A549 (cell line): ENCODE data around the gene AAK1. TPM values are rescaled to one million over a fixed set of nuclear protein-coding genes. Genes with fewer than 3 reads are reported as not detected.

Experiments
- ATAC-seq, 2 experiments: fragments of 200-7000 bp in 1 of 2; fragments of >200 bp in 1 of 2; cut with Nextera tagmentation in 1 of 2; cut with Tn5 transposase in 1 of 2; 3 replicates each; pipeline versions ENCODE4 v1.8.0 to v1.9.1; 2018 to 2020; ENCODE audit warnings: mild to moderate bottlenecking in 1 of 2, moderate library complexity in 1 of 2
- CTCF ChIA-PET: fragments of 300-600 bp; sonication (Branson Sonifier 250); formaldehyde crosslinking; extraction: SDS; loops from one replicate; lab custom pipeline; 2021; ENCODE audit warnings: antibody characterized with exemption, inconsistent platforms; lab: Yijun Ruan, JAX
- POLR2A ChIA-PET: fragments of 350-600 bp; formaldehyde crosslinking; extraction: SDS; loops from one replicate; lab custom pipeline; 2021; ENCODE audit warnings: antibody characterized with exemption, inconsistent platforms; lab: Yijun Ruan, JAX
- DNase-seq, 2 experiments: peaks; one replicate each; pipeline versions ENCODE4 v3.0.0 to v3.0.0-alpha.2; 2011 to 2016; ENCODE audit warnings: low read depth in 1 of 2, low spot score in 1 of 2
- FAIRE-seq: peaks from 2 replicates; lab custom pipeline; 2011; peaks lifted over from hg19 to GRCh38; lab: Jason Lieb, UNC
- H3K27ac ChIP-seq, 2 experiments: fragments of >200 bp; sonication (Bioruptor Twin); formaldehyde crosslinking; 3 replicates each; pipeline ENCODE4 v1.5.1; 2016 to 2017
- H3K4me1 ChIP-seq: fragments of >200 bp; sonication (Bioruptor Twin); formaldehyde crosslinking; 3 replicates; pipeline ENCODE4 v1.6.1; 2016
- H3K4me2 ChIP-seq: fragments of >200 bp; sonication (Bioruptor Twin); formaldehyde crosslinking; 3 replicates; pipeline ENCODE4 v1.6.1; 2016
- H3K4me3 ChIP-seq: fragments of >200 bp; sonication (Bioruptor Twin); formaldehyde crosslinking; 3 replicates; pipeline ENCODE4 v1.5.1; 2016
- H3K9me3 ChIP-seq: fragments of >200 bp; sonication (Bioruptor Twin); formaldehyde crosslinking; 3 replicates; pipeline ENCODE4 v1.6.1; 2016
- ATOH8 ChIP-seq: fragments of 250-450 bp; sonication (Bioruptor Pico); IDR thresholded peaks from 2 replicates; pipeline ENCODE4 v1.5.0; 2020; ENCODE audit warnings: low read depth, mild to moderate bottlenecking, moderate library complexity
- BCL3 ChIP-seq: fragments of >200 bp; sonication (Bioruptor Twin); formaldehyde crosslinking; IDR thresholded peaks from 3 replicates; pipeline ENCODE4 v1.6.1; 2016
- CHD2 ChIP-seq: fragments of 150-350 bp; IDR thresholded peaks from 2 replicates; pipeline ENCODE4 v1.6.1; 2014; ENCODE audit warnings: low read length; ENCODE audit not compliant: partially characterized antibody
- E2F6 ChIP-seq: IDR thresholded peaks from 2 replicates; pipeline ENCODE4 v1.6.1; 2012; ENCODE audit warnings: low read depth, borderline replicate concordance
- EHMT2 ChIP-seq: fragments of 200-600 bp; sonication (generic); IDR thresholded peaks from 2 replicates; pipeline ENCODE4 v1.6.1; 2016; ENCODE audit warnings: antibody characterized with exemption, low read depth, mild to moderate bottlenecking, moderate library complexity
- EP300 ChIP-seq, 2 experiments: fragments of >200 bp; sonication (Bioruptor Twin); formaldehyde crosslinking; IDR thresholded peaks; 2 replicates in 1 of 2; 3 replicates in 1 of 2; pipeline ENCODE4 v1.6.1; 2016 to 2017
- ESRRA ChIP-seq: fragments of 150-350 bp; IDR thresholded peaks from 2 replicates; pipeline ENCODE4 v1.6.1; 2014; ENCODE audit warnings: mild to moderate bottlenecking, low read length, borderline replicate concordance
- FOSL2 ChIP-seq, 2 experiments: fragments of 450-650 bp in 1 of 2; fragments of >200 bp in 1 of 2; sonication (Bioruptor Twin) in 1 of 2; formaldehyde crosslinking; IDR thresholded peaks; 2 replicates each; pipeline versions ENCODE4 v1.5.0 to v1.6.1; 2016 to 2020; ENCODE audit warnings: mild to moderate bottlenecking in 1 of 2, moderate library complexity in 1 of 2
- GATA3 ChIP-seq: IDR thresholded peaks from 2 replicates; pipeline ENCODE4 v1.6.1; 2012; ENCODE audit warnings: borderline replicate concordance
- HDAC2 ChIP-seq: fragments of 200-600 bp; sonication (generic); IDR thresholded peaks from 2 replicates; pipeline ENCODE4 v1.6.1; 2016
- HES2 ChIP-seq: fragments of >200 bp; sonication (Bioruptor Twin); formaldehyde crosslinking; IDR thresholded peaks from 2 replicates; pipeline ENCODE4 v1.6.1; 2016
- KDM5A ChIP-seq: fragments of 200-600 bp; sonication (generic); IDR thresholded peaks from 2 replicates; pipeline ENCODE4 v1.6.1; 2016; ENCODE audit warnings: antibody characterized with exemption, mild to moderate bottlenecking
- MYC ChIP-seq: IDR thresholded peaks from 2 replicates; pipeline ENCODE4 v1.6.1; 2012; ENCODE audit warnings: mild to moderate bottlenecking, inconsistent platforms, low read length, improper control_type of control experiment, borderline replicate concordance
- NPAS2 ChIP-seq: fragments of 250-450 bp; sonication (Bioruptor Pico); IDR thresholded peaks from 2 replicates; pipeline ENCODE4 v1.8.0; 2022; ENCODE audit warnings: mild to moderate bottlenecking, moderate library complexity, borderline replicate concordance
- PBX3 ChIP-seq: IDR thresholded peaks from 2 replicates; pipeline ENCODE4 v1.6.1; 2012
- RAD21 ChIP-seq, 2 experiments: fragments of >200 bp in 1 of 2; sonication (Bioruptor Twin) in 1 of 2; formaldehyde crosslinking in 1 of 2; IDR thresholded peaks in 1 of 2; conservative IDR thresholded peaks in 1 of 2; 2 replicates in 1 of 2; 3 replicates in 1 of 2; pipeline ENCODE4 v1.6.1; 2012 to 2018; ENCODE audit warnings: inconsistent platforms in 1 of 2
- RCOR1 ChIP-seq: fragments of 150-350 bp; IDR thresholded peaks from 2 replicates; pipeline ENCODE4 v1.6.1; 2014; ENCODE audit warnings: antibody characterized with exemption, low read length, low read depth
- RFX5 ChIP-seq: fragments of 450-650 bp; IDR thresholded peaks from 2 replicates; pipeline ENCODE4 v1.7.1; 2014; ENCODE audit warnings: antibody characterized with exemption, mild to moderate bottlenecking, moderate library complexity
- TP53 ChIP-seq: fragments of 250-450 bp; sonication (Bioruptor Pico); IDR thresholded peaks from 2 replicates; pipeline ENCODE4 v1.5.0; 2021; ENCODE audit warnings: mild to moderate bottlenecking, moderate library complexity
- USF2 ChIP-seq: fragments of 450-650 bp; IDR thresholded peaks from 2 replicates; pipeline ENCODE4 v1.6.1; 2014; ENCODE audit warnings: antibody characterized with exemption
- WGBS: methylation state at CpG from one replicate; pipeline ENCODE4 v1.1.6; 2017; ENCODE audit errors: missing lambda C conversion rate; 5-methylcytosine and 5-hydroxymethylcytosine counted together
- polyA plus RNA-seq, 4 experiments: library from polyadenylated mRNA; depleted of rRNA in 3 of 4; stranded (reverse); fragments of >200 nt; fragmentation: RNase III in 1 of 4; extraction: RNeasy Plus Mini Kit Qiagen cat#74134 plus additional on column Dnase treatment in 1 of 4; gene quantifications; 2 replicates in 3 of 4; 3 replicates in 1 of 4; pipeline ENCODE4 v1.2.3, GENCODE V29; 2011 to 2017

The AAK1 gene
- polyA plus RNA-seq, 2 of the 4 experiments (the other 2 are of a cell fraction) = 15.9 to 25.7 TPM

- Histone ChIP-seq H3K4me1 (peaks cover 41% of the 10 kb centered on the region), H3K4me3 (no peak overlapping the region), H3K4me2 (no peak overlapping the region), H3K9me3 (no peaks in the 10 kb centered on the region), H3K27ac (no peak overlapping the region)
- FAIRE-seq = no peak
- TF ChIP-seq HDAC2 = no peak
- TF ChIP-seq TP53 = no peak
- TF ChIP-seq PBX3 = no peak
- no peak for TF ChIP-seq ESRRA
- no peak for TF ChIP-seq GATA3
- no peak for TF ChIP-seq NPAS2 (CRISPR knock-in tag)
- no peak for TF ChIP-seq EHMT2
- TF ChIP-seq EP300 (IDR thresholded peaks at IDR 0.05) = no peak
- TF ChIP-seq KDM5A = no peak
- no peak for TF ChIP-seq RAD21 (conservative IDR thresholded peaks at IDR 0.05 in 1 of 2, IDR thresholded peaks at IDR 0.05 in 1 of 2)
- no peak for TF ChIP-seq RCOR1
- no peak for TF ChIP-seq E2F6
- no peak for TF ChIP-seq BCL3
- TF ChIP-seq ATOH8 (CRISPR knock-in tag) = no peak
- no peak for TF ChIP-seq CHD2
- no peak for DNase-seq
- 81% methylated on average over 3 of the region's 3 CpGs for WGBS
- ChIA-PET CTCF (no interaction called here), POLR2A (no interaction called here)
- ATAC-seq = no peak
Observed at GRCh38 chr2:69689466-69689865, 45.9 kb upstream of the AAK1 start.

GRCh38 chr2:69687971-69688611 lies 44.6 kb upstream of the AAK1 start:
- FAIRE-seq = no peak
- 79% methylated on average over 7 of the region's 7 CpGs for WGBS
- POLR2A ChIA-PET = no interaction called here

More at GRCh38 chr2:69687971-69688611, 44.6 kb upstream of the AAK1 start:
- CTCF ChIA-PET = interaction anchor here (0.6 to 0.9 kb wide), 2 partner anchors 18 to 66 kb away, joined by 3 read pairs; no protein-coding TSS in a partner anchor
- DNase-seq = no peak
- H3K9me3 ChIP-seq = no peaks in the 10 kb centered on the region
- H3K4me1 ChIP-seq = peaks cover 39% of the 10 kb centered on the region
- ATAC-seq = no peak
- H3K4me2 ChIP-seq = no peak overlapping the region
- no peak overlapping the region for H3K4me3 ChIP-seq
- TF ChIP-seq MYC (no peak), RFX5 (no peak), FOSL2 (IDR thresholded peaks at IDR 0.05) (no peak), FOSL2 (CRISPR knock-in tag; IDR thresholded peaks at IDR 0.05) (no peak), USF2 (no peak), HES2 (no peak)
- H3K27ac ChIP-seq = no peak overlapping the region
